Spleen (tissue), 7 donors: ENCODE measurements around the gene FAM90A26.

ENCODE experiments used
- POLR2A ChIP-seq, 3 donors: fragments of 450-650 bp; IDR thresholded peaks; one replicate each; pipeline ENCODE4 v1.5.1; 2017; ENCODE audit warnings: antibody characterized with exemption in 3 of 3, mild to moderate bottlenecking in 1 of 3
- TF ChIP-seq, protein P1 (sequence below), 11 experiments: fragments of 200-600 bp in 7 of 11; fragments of 450-650 bp in 4 of 11; sonication (generic) in 4 of 11; IDR thresholded peaks in 8 of 11; conservative IDR thresholded peaks in 3 of 11; 1 replicate in 7 of 11; 2 replicates in 4 of 11; pipeline versions ENCODE4 v1.4.0 to v1.8.0; 2016 to 2021; ENCODE audit warnings: antibody characterized with exemption in 11 of 11, inconsistent platforms in 4 of 11, mild to moderate bottlenecking in 1 of 11
- donor health status: DM: no; HTN: no; CAD: no; lungs with moderate emphysema.
- donor health status: DM: no; HTN: no; CAD: no.
- donor health status: DM: no; HTN: no; CAD: no.

GRCh38 chr4:9143421-9144080 is 26.7 kb upstream of the FAM90A26 start:
- TF ChIP-seq, protein P1, sequence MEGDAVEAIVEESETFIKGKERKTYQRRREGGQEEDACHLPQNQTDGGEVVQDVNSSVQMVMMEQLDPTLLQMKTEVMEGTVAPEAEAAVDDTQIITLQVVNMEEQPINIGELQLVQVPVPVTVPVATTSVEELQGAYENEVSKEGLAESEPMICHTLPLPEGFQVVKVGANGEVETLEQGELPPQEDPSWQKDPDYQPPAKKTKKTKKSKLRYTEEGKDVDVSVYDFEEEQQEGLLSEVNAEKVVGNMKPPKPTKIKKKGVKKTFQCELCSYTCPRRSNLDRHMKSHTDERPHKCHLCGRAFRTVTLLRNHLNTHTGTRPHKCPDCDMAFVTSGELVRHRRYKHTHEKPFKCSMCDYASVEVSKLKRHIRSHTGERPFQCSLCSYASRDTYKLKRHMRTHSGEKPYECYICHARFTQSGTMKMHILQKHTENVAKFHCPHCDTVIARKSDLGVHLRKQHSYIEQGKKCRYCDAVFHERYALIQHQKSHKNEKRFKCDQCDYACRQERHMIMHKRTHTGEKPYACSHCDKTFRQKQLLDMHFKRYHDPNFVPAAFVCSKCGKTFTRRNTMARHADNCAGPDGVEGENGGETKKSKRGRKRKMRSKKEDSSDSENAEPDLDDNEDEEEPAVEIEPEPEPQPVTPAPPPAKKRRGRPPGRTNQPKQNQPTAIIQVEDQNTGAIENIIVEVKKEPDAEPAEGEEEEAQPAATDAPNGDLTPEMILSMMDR (IDR thresholded peaks at IDR 0.05 in 8 of 11, conservative IDR thresholded peaks at IDR 0.05 in 3 of 11), result no peak
- TF ChIP-seq POLR2A (IDR thresholded peaks at IDR 0.05), result no peak
